ENCODE results near the gene MOXD1.

Gene MOXD1

GRCh38 chr6:132382630-132383175, 18.6 kb downstream of the MOXD1 start:
- Histone ChIP-seq H3K4me1 (ENCODE audit: insufficient read depth, insufficient read length) (no peaks in the 10 kb centered on the region), H3K4me3 (ENCODE audit: insufficient read length, low read depth) (no peak overlapping the region), H3K9me3 (ENCODE audit: insufficient read depth, low read length) (no peaks in the 10 kb centered on the region), H3K9ac (ENCODE audit: insufficient read length, low read depth) (no peak overlapping the region), H3K36me3 (ENCODE audit: insufficient read depth, insufficient read length, low read length) (no peaks in the 10 kb centered on the region), H3K27me3 (ENCODE audit: insufficient read depth, insufficient read length) (no peaks in the 10 kb centered on the region)
- TF ChIP-seq YY1 (IDR thresholded peaks at IDR 0.05; ENCODE audit: insufficient read depth, insufficient read length) (no peak), ZNF274 (IDR thresholded peaks at IDR 0.05; ENCODE audit: low read depth, low read length) (no peak), SUZ12 (IDR thresholded peaks at IDR 0.05; ENCODE audit: extremely low read depth, insufficient read depth, insufficient read length) (no peak)
- DNase-seq (ENCODE audit: low read depth, low spot score) = no peak

DNA sequence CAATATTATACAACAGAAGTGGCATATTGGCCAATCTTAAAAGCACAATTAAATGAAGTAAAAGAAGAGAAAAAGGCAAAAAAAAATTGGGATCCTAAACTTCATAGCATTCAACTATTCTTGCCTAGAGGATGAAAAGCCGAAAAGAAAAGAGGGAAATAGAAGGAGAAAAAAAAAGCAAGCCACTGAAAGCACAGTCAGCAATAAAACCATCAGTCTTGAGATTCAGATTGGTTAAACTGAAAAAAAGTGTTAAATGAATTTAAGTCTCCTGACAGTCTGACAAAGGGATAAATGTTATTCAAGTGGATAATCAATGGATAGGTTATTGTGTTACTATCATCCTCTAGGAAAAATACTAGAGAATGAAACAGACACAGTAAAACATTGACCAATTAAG, 19.9 kb downstream of the MOXD1 start:
- TF ChIP-seq SUZ12 (IDR thresholded peaks at IDR 0.05; ENCODE audit: extremely low read depth, insufficient read depth, insufficient read length) = no peak
- TF ChIP-seq ZNF274 (IDR thresholded peaks at IDR 0.05; ENCODE audit: low read depth, low read length) = no peak
- no peak for TF ChIP-seq YY1 (IDR thresholded peaks at IDR 0.05; ENCODE audit: insufficient read depth, insufficient read length)
- Histone ChIP-seq H3K27me3 (ENCODE audit: insufficient read depth, insufficient read length) (no peaks in the 10 kb centered on the region), H3K9ac (ENCODE audit: insufficient read length, low read depth) (no peak overlapping the region), H3K4me1 (ENCODE audit: insufficient read depth, insufficient read length) (no peaks in the 10 kb centered on the region), H3K4me3 (ENCODE audit: insufficient read length, low read depth) (no peak overlapping the region), H3K36me3 (ENCODE audit: insufficient read depth, insufficient read length, low read length) (no peaks in the 10 kb centered on the region), H3K9me3 (ENCODE audit: insufficient read depth, low read length) (no peaks in the 10 kb centered on the region)
- DNase-seq (ENCODE audit: low read depth, low spot score) = no peak

DNA sequence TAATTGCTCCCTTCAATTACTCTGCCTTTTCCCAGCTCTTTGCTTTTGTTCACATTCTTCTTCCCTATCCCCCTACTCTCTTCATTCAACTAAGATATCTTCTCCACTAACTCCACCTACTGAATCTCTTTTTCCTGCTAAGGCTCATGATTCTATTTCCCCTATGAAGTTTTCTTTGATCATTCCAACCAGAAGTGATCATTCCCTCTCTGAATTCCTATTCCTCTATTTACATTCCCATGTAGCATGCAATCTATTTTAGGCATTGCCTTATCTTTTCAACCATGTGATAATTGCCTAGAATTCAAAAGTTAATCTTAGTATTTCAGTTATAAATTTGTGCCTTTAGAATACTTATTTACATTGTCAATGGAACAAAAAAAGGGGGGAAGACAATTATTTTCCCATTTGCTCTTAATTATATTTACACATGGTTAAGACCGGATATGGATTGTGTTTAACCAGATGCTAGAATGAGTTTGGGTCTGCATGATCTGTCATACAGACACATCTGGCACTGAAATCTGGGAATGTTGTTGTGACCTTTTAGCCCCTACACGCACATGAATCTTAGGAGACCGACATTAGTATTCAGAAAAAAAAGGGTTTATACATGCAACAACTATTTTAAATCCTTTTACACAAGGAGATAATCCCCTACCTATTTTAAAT, 20.8 kb downstream of the MOXD1 start:
- Histone ChIP-seq H3K4me3 (ENCODE audit: insufficient read length, low read depth) (no peak overlapping the region), H3K9me3 (ENCODE audit: insufficient read depth, low read length) (no peaks in the 10 kb centered on the region), H3K36me3 (ENCODE audit: insufficient read depth, insufficient read length, low read length) (no peaks in the 10 kb centered on the region), H3K9ac (ENCODE audit: insufficient read length, low read depth) (no peak overlapping the region), H3K4me1 (ENCODE audit: insufficient read depth, insufficient read length) (no peaks in the 10 kb centered on the region), H3K27me3 (ENCODE audit: insufficient read depth, insufficient read length) (no peaks in the 10 kb centered on the region)
- DNase-seq (ENCODE audit: low read depth, low spot score) = no peak
- TF ChIP-seq SUZ12 (IDR thresholded peaks at IDR 0.05; ENCODE audit: extremely low read depth, insufficient read depth, insufficient read length) = no peak
- no peak for TF ChIP-seq ZNF274 (IDR thresholded peaks at IDR 0.05; ENCODE audit: low read depth, low read length)

GRCh38 chr6:132369526-132369925, 31.7 kb downstream of the MOXD1 start:
- H3K27me3 ChIP-seq (ENCODE audit: insufficient read depth, insufficient read length) = no peaks in the 10 kb centered on the region
- no peaks in the 10 kb centered on the region for H3K9me3 ChIP-seq (ENCODE audit: insufficient read depth, low read length)
- DNase-seq (ENCODE audit: low read depth, low spot score) = no peak
- no peaks in the 10 kb centered on the region for H3K4me1 ChIP-seq (ENCODE audit: insufficient read depth, insufficient read length)
- TF ChIP-seq ZNF274 (IDR thresholded peaks at IDR 0.05; ENCODE audit: low read depth, low read length) (no peak), YY1 (IDR thresholded peaks at IDR 0.05; ENCODE audit: insufficient read depth, insufficient read length) (no peak), SUZ12 (IDR thresholded peaks at IDR 0.05; ENCODE audit: extremely low read depth, insufficient read depth, insufficient read length) (no peak)
- H3K4me3 ChIP-seq (ENCODE audit: insufficient read length, low read depth) = no peak overlapping the region
- no peak overlapping the region for H3K9ac ChIP-seq (ENCODE audit: insufficient read length, low read depth)
- no peaks in the 10 kb centered on the region for H3K36me3 ChIP-seq (ENCODE audit: insufficient read depth, insufficient read length, low read length)

- H3K4me3 ChIP-seq (ENCODE audit: insufficient read length, low read depth) = no peak overlapping the region
- no peaks in the 10 kb centered on the region for H3K36me3 ChIP-seq (ENCODE audit: insufficient read depth, insufficient read length, low read length)
- DNase-seq (ENCODE audit: low read depth, low spot score) = no peak
- no peak overlapping the region for H3K9ac ChIP-seq (ENCODE audit: insufficient read length, low read depth)
- H3K9me3 ChIP-seq (ENCODE audit: insufficient read depth, low read length) = no peaks in the 10 kb centered on the region
- TF ChIP-seq YY1 (IDR thresholded peaks at IDR 0.05; ENCODE audit: insufficient read depth, insufficient read length) = no peak
- TF ChIP-seq SUZ12 (IDR thresholded peaks at IDR 0.05; ENCODE audit: extremely low read depth, insufficient read depth, insufficient read length) = no peak
- TF ChIP-seq ZNF274 (IDR thresholded peaks at IDR 0.05; ENCODE audit: low read depth, low read length) = no peak
- H3K4me1 ChIP-seq (ENCODE audit: insufficient read depth, insufficient read length) = no peaks in the 10 kb centered on the region
- H3K27me3 ChIP-seq (ENCODE audit: insufficient read depth, insufficient read length) = no peaks in the 10 kb centered on the region
Measured at GRCh38 chr6:132368916-132369481, 32.3 kb downstream of the MOXD1 start.

GRCh38 chr6:132365281-132365907, 35.9 kb downstream of the MOXD1 start:
- DNase-seq (ENCODE audit: low read depth, low spot score) = peak; percentile 22
- Histone ChIP-seq H3K4me1 (ENCODE audit: insufficient read depth, insufficient read length) (no peaks in the 10 kb centered on the region), H3K9me3 (ENCODE audit: insufficient read depth, low read length) (no peaks in the 10 kb centered on the region), H3K9ac (ENCODE audit: insufficient read length, low read depth) (no peak overlapping the region), H3K27me3 (ENCODE audit: insufficient read depth, insufficient read length) (no peaks in the 10 kb centered on the region), H3K36me3 (ENCODE audit: insufficient read depth, insufficient read length, low read length) (no peaks in the 10 kb centered on the region), H3K4me3 (ENCODE audit: insufficient read length, low read depth) (no peak overlapping the region)
- no peak for TF ChIP-seq ZNF274 (IDR thresholded peaks at IDR 0.05; ENCODE audit: low read depth, low read length)
- TF ChIP-seq YY1 (IDR thresholded peaks at IDR 0.05; ENCODE audit: insufficient read depth, insufficient read length) = no peak

GRCh38 chr6:132364306-132365074, 36.8 kb downstream of the MOXD1 start:
- no peak overlapping the region for H3K4me3 ChIP-seq (ENCODE audit: insufficient read length, low read depth)
- no peaks in the 10 kb centered on the region for H3K4me1 ChIP-seq (ENCODE audit: insufficient read depth, insufficient read length)
- H3K27me3 ChIP-seq (ENCODE audit: insufficient read depth, insufficient read length) = no peaks in the 10 kb centered on the region
- TF ChIP-seq SUZ12 (IDR thresholded peaks at IDR 0.05; ENCODE audit: extremely low read depth, insufficient read depth, insufficient read length) = no peak
- no peak for TF ChIP-seq YY1 (IDR thresholded peaks at IDR 0.05; ENCODE audit: insufficient read depth, insufficient read length)
- no peak for TF ChIP-seq ZNF274 (IDR thresholded peaks at IDR 0.05; ENCODE audit: low read depth, low read length)
- no peaks in the 10 kb centered on the region for H3K36me3 ChIP-seq (ENCODE audit: insufficient read depth, insufficient read length, low read length)
- H3K9me3 ChIP-seq (ENCODE audit: insufficient read depth, low read length) = no peaks in the 10 kb centered on the region
- H3K9ac ChIP-seq (ENCODE audit: insufficient read length, low read depth) = no peak overlapping the region
- DNase-seq (ENCODE audit: low read depth, low spot score) = no peak

Measured in NT2/D1 (cell line).